Measurements from ENCODE around the gene PLCD1.
"Not testable (repeated sequence)": the region's sequence is repeated elsewhere in the genome, so short reads cannot be mapped to it uniquely, and the experiment has no call there.

PLCD1 gene

DNA sequence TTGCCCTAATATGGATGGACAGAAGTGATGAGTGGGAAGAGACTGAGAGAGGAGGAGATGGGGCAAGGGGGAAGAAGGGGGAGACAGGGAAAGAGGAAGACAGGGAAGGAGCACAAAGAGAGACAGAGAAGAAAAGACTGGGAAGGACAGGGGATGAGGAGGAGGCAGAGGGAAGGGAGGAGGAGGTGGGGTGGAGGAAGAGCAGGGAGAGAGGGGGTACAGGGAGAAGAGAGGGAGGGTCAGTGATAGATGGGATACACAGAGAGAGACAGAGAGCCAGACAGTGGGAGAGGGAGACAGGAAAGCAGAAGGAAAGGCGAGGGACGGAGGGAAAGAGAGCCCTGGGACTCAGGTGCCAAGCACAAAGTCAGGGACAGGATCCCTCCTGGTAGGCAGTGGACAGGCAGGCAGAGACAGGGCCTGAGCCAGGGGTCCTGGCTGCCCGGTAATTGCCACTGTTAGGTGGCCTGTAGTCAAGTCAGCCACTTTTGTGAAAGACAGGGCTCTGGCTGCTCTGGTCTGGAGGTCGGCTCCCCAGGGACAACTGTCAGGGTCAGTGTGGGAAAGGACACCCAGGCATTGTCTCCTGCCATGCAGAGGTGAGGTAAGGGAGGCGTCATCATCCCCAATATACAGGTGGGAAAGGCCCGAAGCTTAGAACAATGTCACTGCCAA, 29.1 kb downstream of the PLCD1 start:
- no peak for DNase-seq (ENCODE audit: low spot score)

GRCh38 chr3:37999836-38000235, 29.6 kb downstream of the PLCD1 start:
- DNase-seq (ENCODE audit: low spot score) = no peak

GRCh38 chr3:37997791-37998370, 31.6 kb downstream of the PLCD1 start:
- DNase-seq (ENCODE audit: low spot score) = no peak

GRCh38 chr3:37997342-37997741, 32.1 kb downstream of the PLCD1 start:
- no peak for DNase-seq (ENCODE audit: low spot score)

DNA sequence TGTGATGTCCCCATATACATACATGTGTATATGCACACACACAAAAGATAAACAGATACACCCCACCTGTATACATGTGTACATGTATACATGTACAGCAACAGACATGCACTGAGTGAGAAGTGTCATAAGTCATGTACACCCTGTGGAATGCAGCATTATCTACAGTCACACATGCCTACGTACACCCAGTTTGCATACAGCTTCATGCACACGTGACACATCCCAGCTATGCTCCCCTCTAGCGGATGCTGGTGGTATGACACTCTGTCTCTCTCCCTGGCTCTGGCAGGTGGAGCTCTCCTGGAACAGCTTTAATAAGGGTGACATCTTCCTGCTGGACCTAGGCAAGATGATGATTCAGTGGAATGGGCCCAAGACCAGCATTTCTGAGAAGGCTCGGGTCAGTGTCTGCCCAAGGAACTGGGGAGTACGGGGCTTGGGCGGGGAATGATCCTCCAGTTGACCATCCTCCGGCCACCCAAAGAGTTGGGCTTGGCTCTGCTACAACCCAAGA, 32.6 kb downstream of the PLCD1 start:
- DNase-seq (ENCODE audit: low spot score) = peak; percentile 80

DNA sequence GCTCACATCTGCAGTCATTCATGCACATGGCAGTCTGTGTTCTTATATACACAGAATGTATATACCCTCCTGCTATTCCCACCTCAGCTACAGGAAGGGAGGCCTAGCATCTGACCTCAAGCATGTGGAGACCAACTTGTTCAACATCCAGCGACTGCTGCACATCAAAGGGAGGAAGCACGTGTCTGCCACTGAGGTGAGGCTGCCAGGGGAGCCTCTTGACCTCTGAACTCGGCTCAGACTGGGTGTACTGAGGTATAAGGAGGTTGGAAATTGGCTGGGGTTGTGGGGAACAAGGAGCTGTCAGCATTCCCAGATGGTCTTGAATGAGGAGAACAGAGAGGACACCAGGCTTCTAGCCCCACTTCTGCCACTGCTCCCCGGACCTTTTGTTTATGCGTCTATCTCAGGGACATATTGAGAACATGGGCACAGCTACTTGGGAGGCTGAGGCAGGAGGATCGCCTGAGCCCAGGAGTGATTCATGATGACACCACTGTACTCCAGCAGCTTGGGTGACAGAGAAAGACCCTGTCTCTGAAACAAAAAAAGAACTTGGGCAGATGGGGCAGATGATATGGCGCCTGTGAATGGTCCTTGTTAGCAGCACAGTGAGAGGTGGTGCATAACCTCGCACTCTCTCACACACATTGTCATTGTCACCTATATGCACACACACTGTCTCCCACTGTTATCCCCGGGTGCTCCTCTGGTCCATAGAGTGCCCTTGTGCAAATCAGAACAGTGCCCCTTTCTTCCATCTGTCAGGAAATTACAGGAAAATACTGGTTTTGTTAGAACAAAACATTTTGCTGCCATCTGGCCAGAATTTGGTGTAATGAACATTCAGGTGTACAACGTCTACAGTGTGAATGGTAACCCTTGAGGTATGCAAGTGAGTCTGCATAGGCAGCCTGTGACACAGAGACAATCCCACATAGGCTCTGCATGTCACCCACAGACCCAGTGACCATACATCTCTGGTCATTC, 33.5 kb downstream of the PLCD1 start:
- no peak for DNase-seq (ENCODE audit: low spot score)

GRCh38 chr3:37994639-37994972, 34.8 kb downstream of the PLCD1 start:
- no peak for DNase-seq (ENCODE audit: low spot score)

- peak; percentile 80 for DNase-seq (ENCODE audit: low spot score)
These were observed 35.4 kb downstream of the PLCD1 start for GRCh38 chr3:37993820-37994638.

DNA sequence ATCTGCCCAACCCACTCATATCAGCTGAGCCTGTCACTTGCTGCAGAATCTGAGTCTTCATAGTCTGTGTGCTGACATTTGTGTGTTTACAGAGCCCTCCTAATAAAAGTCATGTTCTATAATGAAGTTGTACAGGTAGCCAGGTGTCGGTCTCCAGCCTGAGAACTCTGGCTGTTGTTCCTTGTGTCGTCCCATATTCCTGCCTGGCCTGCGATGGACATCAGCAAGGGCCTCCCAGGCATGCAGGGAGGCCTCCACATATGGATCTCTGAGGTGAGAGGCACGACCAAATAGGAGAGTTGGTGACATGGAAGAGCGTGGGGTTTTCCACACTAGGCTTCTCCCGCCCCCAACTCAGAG, 36.0 kb downstream of the PLCD1 start:
- no peak for DNase-seq (ENCODE audit: low spot score)

GRCh38 chr3:37993067-37993455, 36.4 kb downstream of the PLCD1 start:
- no peak for DNase-seq (ENCODE audit: low spot score)

DNA sequence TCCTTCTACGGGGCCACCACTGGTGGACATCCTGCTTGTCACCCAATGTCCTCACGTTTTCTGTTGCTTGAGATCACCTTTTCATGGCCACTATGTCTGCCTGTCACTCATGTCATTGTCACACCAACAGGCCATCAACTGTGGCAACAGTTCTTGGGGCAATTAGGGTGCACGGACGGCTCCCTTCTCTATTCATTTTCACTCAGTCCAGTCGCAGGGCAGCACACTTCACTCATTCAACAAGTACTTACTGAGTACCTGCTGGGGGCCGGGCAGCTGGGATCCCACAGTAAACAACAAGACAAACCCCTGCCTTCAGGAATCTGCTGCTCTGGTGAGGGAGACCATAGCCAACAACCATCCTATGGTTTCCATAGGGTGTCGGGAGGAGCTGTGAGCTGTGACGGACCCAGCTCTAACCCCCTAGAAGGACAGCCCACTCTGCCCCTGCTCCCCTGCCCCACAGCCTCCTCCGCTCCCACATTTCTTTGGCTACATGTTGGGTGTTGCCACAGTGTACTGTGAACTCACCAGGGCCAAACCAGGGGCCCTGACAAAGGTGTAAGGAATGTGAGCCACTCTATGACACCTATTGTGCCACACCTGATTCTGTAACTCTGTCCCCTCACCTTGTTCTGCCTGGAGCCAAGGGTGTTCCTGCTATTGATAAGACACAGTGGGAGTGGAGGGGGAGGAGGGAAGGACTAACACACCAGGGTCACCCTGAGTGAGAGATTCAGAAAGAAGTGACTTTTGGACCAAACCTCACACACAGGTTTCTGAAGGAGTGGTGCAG, 37.0 kb downstream of the PLCD1 start:
- DNase-seq (ENCODE audit: low spot score) = no peak

- DNase-seq (ENCODE audit: low spot score) = no peak
These were observed 37.6 kb downstream of the PLCD1 start for GRCh38 chr3:37991823-37992222.

- no peak for DNase-seq (ENCODE audit: low spot score)
These were observed 38.3 kb downstream of the PLCD1 start for GRCh38 chr3:37991109-37991508.

GRCh38 chr3:37990527-37990926, 38.9 kb downstream of the PLCD1 start, which contains the start of gene VILL:
Gene VILL (plus strand): TSS chr3:37990786. CDS start chr3:37993673, 2,887 bp downstream.
- DNase-seq (ENCODE audit: low spot score) = no peak

DNA sequence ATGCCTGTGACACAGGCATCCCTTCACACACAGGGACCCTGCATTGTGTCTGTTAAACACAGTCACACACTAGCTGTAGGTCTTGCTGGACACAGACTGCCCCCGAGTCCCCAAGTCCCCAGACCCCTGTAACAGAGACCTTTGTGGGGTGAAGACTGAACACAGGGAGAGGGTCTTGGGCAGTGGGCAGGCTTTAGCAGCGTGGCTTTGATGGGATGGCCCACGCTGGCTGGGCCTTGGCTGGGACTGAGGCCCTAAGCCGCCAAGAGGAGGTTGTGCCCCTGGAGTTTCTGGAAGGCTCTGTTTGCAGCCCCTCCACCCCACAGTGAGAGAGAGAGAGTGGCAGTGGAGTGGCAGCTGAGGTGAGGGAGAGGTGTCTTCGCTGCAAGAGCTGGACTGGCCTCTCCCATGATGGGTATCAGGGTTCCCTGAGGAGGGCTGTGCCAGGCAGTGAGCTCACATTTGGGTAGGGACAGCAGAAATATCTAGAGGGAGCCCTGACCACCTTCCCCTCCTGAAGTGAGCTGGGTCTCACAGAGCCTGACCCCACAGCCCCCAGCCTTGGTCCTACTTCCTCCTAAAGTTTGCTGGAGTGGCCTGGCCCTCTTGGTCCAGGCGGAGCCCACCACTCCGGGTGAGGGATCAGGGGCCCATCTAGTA, 39.5 kb downstream of the PLCD1 start:
- DNase-seq (ENCODE audit: low spot score) = no peak

- no peak for DNase-seq (ENCODE audit: low spot score)
These were observed 40.4 kb downstream of the PLCD1 start for GRCh38 chr3:37988931-37989525.

DNA sequence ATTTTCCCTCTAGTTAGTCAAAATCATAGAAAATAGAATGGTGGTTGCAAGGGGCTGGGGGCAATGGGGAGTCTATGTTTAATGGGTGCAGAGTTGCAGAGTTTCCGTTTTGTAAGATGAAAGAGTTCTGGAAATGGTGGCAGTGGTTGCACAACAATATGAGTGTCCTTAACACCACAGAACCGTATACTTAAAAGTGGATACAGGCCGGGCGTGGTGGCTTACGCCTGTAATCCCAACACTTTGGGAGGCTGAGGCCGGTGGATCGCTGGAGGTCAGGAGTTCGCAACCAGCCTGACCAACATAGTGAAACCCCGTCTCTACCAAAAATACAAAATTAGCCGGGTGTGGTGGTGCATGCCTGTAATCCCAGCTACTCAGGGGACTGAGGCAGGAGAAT, 41.1 kb downstream of the PLCD1 start:
- DNase-seq (ENCODE audit: low spot score) = not testable (repeated sequence)

DNA sequence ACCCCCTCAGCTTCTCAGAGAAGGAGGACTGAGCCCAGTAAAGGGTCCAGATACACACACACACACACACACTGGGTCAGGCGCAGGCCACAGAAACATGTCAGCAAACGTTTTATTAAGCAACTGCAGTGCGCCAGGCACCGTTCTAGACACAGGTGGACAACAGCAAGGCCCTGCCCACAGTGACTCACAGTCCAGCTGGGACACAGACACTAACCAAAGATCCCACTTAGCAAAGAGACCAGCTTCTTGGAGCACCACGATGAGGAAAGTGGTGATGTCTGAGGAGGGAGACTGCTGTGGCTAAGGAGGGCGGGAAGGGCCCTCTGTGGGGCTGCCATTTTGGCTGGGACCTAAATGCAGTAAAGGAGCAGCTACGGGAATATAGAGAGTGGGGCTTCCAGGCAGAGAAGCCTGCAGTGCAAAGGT, 41.7 kb downstream of the PLCD1 start:
- no peak for DNase-seq (ENCODE audit: low spot score)

GRCh38 chr3:37987315-37987697, 42.1 kb downstream of the PLCD1 start:
- no peak for DNase-seq (ENCODE audit: low spot score)

Data from Ammon's horn (tissue), 1 donor.